ENCODE measurements around the gene C1orf159. TPM values are rescaled to one million over a fixed set of nuclear protein-coding genes. Genes with fewer than 3 reads are reported as not detected.
A peak's percentile ranks its signal among the peaks of the same experiment; 100 is the strongest.

Gene C1orf159
- total RNA-seq, 1 donor from 2014 or later = 21.3 TPM

DNA sequence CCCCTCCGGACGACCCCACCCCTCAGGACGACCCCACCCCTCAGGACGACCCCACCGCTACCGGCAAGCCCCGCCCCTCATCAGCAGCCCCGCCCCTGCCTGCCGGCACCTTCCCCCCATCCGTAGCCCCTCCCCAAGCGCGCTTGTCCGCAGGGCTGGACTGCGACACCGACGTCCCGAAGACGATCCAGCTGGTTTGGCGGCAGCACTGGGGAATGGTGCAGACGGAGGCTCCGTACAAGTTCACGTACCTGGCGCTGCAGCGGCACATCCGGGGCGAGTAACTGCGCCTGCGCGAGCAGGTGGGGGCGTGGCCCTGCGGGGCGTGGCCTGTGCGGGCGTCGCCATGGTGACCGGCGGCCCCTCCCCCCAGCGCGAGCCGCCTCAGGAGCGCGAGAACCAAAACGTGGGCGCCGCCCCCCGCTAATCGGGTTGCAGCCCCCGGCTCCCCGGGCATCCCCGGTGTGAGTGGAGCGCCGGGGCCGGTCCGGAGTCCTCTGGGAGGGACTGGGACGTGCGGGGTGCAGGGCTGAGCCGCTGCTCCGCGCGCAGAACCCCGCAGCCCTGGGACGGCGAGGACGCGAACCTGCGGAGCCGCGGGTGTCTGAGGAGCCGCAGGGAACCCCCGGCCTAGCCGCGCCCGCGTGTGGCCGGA, 46.7 kb downstream of the C1orf159 start:
- Mint-ChIP-seq H3K27ac (no peak overlapping the region), H3K27me3 (peaks cover 13% of the 10 kb centered on the region), H3K36me3 (ENCODE audit: insufficient read depth) (no peaks in the 10 kb centered on the region), H3K4me3 (ENCODE audit: low read depth) (peak overlapping the region; percentile 64), H3K4me1 (ENCODE audit: low read depth) (peaks cover 1% of the 10 kb centered on the region), H3K9me3 (ENCODE audit: low read depth) (no peaks in the 10 kb centered on the region)
- peak; percentile 90 for DNase-seq (ENCODE audit: low spot score, unreplicated experiment)
- TF ChIP-seq, protein P1, sequence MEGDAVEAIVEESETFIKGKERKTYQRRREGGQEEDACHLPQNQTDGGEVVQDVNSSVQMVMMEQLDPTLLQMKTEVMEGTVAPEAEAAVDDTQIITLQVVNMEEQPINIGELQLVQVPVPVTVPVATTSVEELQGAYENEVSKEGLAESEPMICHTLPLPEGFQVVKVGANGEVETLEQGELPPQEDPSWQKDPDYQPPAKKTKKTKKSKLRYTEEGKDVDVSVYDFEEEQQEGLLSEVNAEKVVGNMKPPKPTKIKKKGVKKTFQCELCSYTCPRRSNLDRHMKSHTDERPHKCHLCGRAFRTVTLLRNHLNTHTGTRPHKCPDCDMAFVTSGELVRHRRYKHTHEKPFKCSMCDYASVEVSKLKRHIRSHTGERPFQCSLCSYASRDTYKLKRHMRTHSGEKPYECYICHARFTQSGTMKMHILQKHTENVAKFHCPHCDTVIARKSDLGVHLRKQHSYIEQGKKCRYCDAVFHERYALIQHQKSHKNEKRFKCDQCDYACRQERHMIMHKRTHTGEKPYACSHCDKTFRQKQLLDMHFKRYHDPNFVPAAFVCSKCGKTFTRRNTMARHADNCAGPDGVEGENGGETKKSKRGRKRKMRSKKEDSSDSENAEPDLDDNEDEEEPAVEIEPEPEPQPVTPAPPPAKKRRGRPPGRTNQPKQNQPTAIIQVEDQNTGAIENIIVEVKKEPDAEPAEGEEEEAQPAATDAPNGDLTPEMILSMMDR (IDR thresholded peaks at IDR 0.05; ENCODE audit: unreplicated experiment) = no peak

DNA sequence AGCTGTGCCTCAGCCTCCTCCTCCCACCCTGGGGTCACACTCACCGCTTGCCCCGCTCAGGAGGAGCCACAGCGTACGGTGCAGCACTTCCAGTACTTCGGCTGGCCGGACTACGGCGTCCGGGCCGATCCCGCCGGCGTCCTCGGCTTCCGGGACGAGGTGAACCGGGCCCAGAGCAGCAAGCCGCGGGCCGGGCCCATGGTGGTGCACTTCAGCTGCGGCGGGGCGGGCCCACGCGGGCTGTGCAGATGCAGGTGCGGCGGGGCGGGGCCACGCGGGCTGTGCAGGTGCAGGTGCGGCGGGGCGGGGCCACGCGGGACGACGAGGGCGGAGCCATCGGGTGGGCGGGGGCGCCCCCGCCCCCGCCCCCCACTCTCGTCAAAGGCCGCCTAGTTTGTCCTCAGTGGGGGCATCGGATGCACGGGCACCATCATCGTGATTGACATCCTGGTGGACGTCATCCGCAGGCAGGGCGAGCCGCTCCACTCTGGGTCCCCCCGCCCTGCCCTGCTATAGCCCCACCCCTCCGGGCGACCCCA, 47.3 kb downstream of the C1orf159 start:
- peaks cover 1% of the 10 kb centered on the region for H3K4me1 Mint-ChIP-seq (ENCODE audit: low read depth)
- H3K4me3 Mint-ChIP-seq (ENCODE audit: low read depth) = peak overlapping the region; percentile 64
- DNase-seq (ENCODE audit: low spot score, unreplicated experiment) = peak; percentile 61
- H3K27ac Mint-ChIP-seq = no peak overlapping the region
- TF ChIP-seq, protein P1 (IDR thresholded peaks at IDR 0.05; ENCODE audit: unreplicated experiment) = no peak
- H3K27me3 Mint-ChIP-seq = peaks cover 13% of the 10 kb centered on the region
- no peaks in the 10 kb centered on the region for H3K36me3 Mint-ChIP-seq (ENCODE audit: insufficient read depth)
- no peaks in the 10 kb centered on the region for H3K9me3 Mint-ChIP-seq (ENCODE audit: low read depth)

DNA sequence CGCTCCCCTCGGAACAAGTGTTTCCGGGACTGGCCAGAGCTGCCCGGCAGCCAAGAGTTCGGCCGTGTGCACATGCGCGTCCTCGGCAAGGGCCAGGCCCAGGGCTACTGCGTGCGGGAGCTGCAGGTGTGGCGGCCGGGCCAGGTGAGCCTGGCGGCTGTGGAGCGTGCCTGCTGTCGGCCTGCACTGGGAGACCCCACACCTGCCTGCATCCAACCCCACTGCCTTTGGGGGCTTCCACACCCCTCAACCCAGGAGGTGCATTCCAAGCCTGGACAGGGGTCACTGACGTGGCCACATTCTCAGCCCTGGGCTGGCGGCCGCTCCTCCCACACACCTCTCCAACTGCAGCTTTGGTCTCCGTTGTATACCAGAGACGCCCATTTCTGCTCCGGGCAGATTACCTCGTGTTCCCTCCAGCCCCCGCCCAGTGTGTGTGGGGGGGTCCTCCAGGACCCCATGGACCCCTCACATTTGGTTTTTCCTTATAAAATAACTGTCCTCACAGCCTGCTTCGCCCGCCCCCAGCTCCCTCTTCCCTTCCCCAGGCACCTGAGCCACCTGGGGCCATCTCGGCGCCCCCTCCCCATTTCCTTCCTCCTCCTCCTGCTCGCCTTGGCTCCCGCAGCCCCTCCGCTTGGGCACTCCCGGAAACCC, 47.9 kb downstream of the C1orf159 start:
- peak overlapping the region; percentile 16 for H3K27ac Mint-ChIP-seq
- peak overlapping the region; percentile 59 for H3K4me3 Mint-ChIP-seq (ENCODE audit: low read depth)
- no peak for DNase-seq (ENCODE audit: low spot score, unreplicated experiment)
- peaks cover 15% of the 10 kb centered on the region for H3K27me3 Mint-ChIP-seq
- TF ChIP-seq, protein P1 (IDR thresholded peaks at IDR 0.05; ENCODE audit: unreplicated experiment) = no peak
- no peaks in the 10 kb centered on the region for H3K36me3 Mint-ChIP-seq (ENCODE audit: insufficient read depth)
- H3K9me3 Mint-ChIP-seq (ENCODE audit: low read depth) = no peaks in the 10 kb centered on the region
- H3K4me1 Mint-ChIP-seq (ENCODE audit: low read depth) = peaks cover 1% of the 10 kb centered on the region

DNA sequence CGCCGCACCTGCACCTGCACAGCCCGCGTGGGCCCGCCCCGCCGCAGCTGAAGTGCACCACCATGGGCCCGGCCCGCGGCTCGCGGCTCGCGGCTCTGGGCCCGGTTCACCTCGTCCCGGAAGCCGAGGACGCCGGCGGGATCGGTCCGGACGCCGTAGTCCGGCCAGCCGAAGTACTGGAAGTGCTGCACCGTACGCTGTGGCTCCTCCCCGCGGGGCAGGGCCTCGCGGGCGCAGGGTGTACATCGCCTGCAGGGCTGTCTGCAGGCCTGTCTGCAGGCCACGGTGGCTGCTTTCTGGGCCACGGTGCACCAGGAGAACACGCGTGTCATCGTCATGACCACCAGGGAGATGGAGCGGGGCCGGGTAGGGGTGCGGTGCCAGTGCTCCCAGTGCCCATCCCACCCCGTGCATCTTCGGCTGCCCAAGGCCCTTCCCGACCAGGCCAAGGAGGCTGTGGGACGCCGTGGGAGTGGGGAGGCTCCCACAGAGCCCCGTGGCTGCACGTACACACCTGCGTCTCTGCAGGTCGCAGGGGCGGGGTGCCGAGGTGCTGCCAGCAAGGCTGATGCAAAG, 48.5 kb downstream of the C1orf159 start:
- TF ChIP-seq, protein P1 (IDR thresholded peaks at IDR 0.05; ENCODE audit: unreplicated experiment) = no peak
- no peaks in the 10 kb centered on the region for H3K9me3 Mint-ChIP-seq (ENCODE audit: low read depth)
- H3K36me3 Mint-ChIP-seq (ENCODE audit: insufficient read depth) = no peaks in the 10 kb centered on the region
- DNase-seq (ENCODE audit: low spot score, unreplicated experiment) = no peak
- H3K27ac Mint-ChIP-seq = no peak overlapping the region
- H3K4me3 Mint-ChIP-seq (ENCODE audit: low read depth) = no peak overlapping the region
- peaks cover 20% of the 10 kb centered on the region for H3K27me3 Mint-ChIP-seq
- H3K4me1 Mint-ChIP-seq (ENCODE audit: low read depth) = peaks cover 1% of the 10 kb centered on the region
